Measurements from ENCODE around the gene TMEM74B.

The TMEM74B gene

DNA sequence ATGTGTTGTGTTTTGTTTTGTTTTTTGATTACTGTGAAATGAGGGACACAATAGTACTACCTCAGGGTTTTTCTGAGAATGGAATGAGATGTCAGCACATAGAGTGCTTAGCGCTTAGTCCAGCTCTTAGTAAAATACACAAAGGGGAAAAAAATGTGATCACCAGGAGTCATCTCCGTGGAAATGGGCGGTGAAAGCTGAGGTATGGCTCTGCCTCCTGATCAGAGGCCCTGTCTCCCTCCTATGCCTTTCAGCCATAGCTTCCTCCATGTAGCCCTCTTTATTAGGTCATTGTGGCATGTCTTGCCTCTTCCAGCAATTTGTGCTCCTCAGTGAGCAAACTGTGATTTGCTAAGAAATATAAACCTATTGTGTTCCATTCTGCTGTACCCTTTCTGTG lies 53.4 kb downstream of the TMEM74B start:
- DNase-seq: no peak

DNA sequence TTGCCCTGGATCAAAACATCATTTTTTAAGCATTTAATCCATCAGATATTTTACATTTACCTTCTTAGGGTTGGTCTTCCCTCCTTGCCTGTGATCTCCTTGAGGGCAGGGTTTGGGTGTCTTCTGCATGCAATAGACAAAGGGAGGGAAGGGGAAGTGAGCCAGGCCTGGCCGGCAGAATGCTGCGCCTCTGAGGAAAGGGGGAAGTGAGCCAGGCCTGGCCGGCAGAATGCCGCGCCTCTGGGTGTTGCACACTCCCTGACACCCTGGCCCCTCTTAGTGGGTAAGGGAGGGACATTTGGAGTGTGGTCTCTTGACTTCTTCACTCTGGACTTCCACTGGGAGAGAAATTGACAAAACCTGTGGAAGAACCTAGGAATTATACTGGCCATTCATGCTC lies 53.9 kb downstream of the TMEM74B start:
- no peak for DNase-seq
